ENCODE results near the gene BCL10.

DNA sequence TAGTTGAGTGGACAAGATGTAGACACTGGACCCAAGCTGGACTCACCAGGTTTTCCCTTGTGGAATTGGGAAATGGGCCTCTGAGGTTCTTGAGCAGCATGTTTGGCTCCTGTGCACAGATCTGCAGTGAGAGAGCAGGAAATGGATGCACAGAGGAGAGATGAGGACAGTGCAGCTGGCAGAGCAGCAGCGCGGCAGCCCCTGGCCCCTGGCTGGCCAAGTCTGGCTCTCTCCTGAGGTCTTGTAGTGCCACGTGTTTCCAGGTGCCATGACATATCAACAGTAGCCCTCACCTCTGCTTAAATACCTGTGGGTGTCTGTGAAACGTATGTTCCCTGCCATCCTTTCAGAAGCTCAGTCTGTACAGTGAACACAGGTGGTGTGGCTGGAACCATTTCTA is 19.2 kb upstream of the BCL10 start:
- TF ChIP-seq, protein P1, sequence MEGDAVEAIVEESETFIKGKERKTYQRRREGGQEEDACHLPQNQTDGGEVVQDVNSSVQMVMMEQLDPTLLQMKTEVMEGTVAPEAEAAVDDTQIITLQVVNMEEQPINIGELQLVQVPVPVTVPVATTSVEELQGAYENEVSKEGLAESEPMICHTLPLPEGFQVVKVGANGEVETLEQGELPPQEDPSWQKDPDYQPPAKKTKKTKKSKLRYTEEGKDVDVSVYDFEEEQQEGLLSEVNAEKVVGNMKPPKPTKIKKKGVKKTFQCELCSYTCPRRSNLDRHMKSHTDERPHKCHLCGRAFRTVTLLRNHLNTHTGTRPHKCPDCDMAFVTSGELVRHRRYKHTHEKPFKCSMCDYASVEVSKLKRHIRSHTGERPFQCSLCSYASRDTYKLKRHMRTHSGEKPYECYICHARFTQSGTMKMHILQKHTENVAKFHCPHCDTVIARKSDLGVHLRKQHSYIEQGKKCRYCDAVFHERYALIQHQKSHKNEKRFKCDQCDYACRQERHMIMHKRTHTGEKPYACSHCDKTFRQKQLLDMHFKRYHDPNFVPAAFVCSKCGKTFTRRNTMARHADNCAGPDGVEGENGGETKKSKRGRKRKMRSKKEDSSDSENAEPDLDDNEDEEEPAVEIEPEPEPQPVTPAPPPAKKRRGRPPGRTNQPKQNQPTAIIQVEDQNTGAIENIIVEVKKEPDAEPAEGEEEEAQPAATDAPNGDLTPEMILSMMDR (IDR thresholded peaks at IDR 0.05), result no peak
- no peak for TF ChIP-seq POLR2A (IDR thresholded peaks at IDR 0.05)

Measured in lower leg skin (tissue), 3 donors.